AG04449 (cell line): ENCODE data around the gene GSTM2.
"Not testable (repeated sequence)": the region's sequence is repeated elsewhere in the genome, so short reads cannot be mapped to it uniquely, and the experiment has no call there.

Experiments
- CTCF ChIA-PET: fragments of 350-600 bp; formaldehyde crosslinking; extraction: SDS; loops from one replicate; lab custom pipeline; 2021; ENCODE audit warnings: antibody characterized with exemption; lab: Yijun Ruan, JAX
- POLR2A ChIA-PET: fragments of 400-600, 350-600 bp; formaldehyde crosslinking; extraction: SDS; loops from one replicate; lab custom pipeline; 2020; ENCODE audit warnings: antibody characterized with exemption, inconsistent platforms; lab: Yijun Ruan, JAX
- DNase-seq: peaks from one replicate; pipeline ENCODE4 v3.0.0-alpha.2; 2010; ENCODE audit warnings: low read depth, low spot score
- H3K4me3 ChIP-seq: 2 replicates; pipeline ENCODE4 v1.5.1; 2011; ENCODE audit warnings: low read depth, mild to moderate bottlenecking, control low read depth, low read length
- CTCF ChIP-seq: IDR thresholded peaks from one replicate; pipeline ENCODE4 v1.5.1; 2011; ENCODE audit warnings: mild to moderate bottlenecking, moderate library complexity, low read length, control low read depth, inconsistent platforms; ENCODE audit not compliant: insufficient read depth; ENCODE audit errors: missing control alignments

The GSTM2 gene

DNA sequence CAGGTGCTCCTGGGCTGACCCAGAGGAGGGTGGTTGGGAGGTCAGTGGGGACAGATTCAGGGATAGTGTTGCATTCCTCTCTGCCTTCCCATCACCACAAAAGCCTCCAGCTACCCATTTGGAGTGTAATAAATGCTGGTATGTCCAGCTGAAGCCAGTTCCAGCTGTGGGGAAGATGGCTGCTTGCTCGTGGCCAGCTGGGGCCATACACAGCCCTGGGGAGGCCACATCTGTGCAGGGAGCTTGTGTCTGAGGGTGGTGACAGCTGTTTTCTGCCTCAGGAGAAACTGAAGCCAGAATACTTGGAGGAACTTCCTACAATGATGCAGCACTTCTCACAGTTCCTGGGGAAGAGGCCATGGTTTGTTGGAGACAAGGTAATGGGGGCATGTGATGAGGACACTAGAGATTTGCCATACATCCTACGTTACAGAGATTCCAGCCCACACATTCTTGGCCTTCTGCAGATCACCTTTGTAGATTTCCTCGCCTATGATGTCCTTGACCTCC is 9.3 kb upstream of the GSTM2 start:
- H3K4me3 ChIP-seq: no peak overlapping the region
- no peak for DNase-seq
- CTCF ChIA-PET: interaction anchor here (11.7 to 16.1 kb wide), 2 partner anchors 20 to 114 kb away, joined by 228 to 344 read pairs; no protein-coding TSS in a partner anchor
- TF ChIP-seq CTCF: no peak
- POLR2A ChIA-PET: interaction anchor here (0.7 kb wide), 1 partner anchor 21 kb away, joined by 3 read pairs; no protein-coding TSS in a partner anchor

DNA sequence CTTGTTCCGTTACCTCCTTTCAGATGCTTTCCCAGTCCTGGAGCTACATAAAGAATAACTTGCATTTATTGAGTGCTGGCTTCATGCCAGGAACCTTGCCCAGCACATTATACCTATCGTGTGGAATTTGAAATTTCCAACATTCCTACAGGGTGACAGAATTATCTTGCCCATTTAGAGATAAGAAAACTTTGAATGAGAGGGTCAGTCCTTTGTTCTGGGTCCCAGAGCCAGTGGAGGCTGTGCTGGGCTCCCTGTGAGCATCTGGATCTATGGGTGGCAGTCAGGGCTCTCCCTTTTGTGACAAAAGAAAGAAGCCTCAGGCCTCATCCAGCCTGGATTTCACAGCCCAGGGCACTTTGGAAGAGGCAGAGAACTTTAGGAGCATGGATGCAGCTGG is 8.7 kb upstream of the GSTM2 start:
- no peak for DNase-seq
- H3K4me3 ChIP-seq: no peak overlapping the region
- CTCF ChIA-PET: interaction anchor here (0.8 to 16.1 kb wide), 4 partner anchors 16 to 114 kb away, joined by 3 to 344 read pairs (median 128); no protein-coding TSS in a partner anchor
- TF ChIP-seq CTCF: no peak
- POLR2A ChIA-PET: no interaction called here

GRCh38 chr1:109659997-109660690 is 7.7 kb upstream of the GSTM2 start:
- no peak for TF ChIP-seq CTCF
- ChIA-PET CTCF (interaction anchor here (0.8 to 16.1 kb wide), 5 partner anchors 10 to 324 kb away, joined by 3 to 228 read pairs (median 5); partner anchors contain the start of gene AHCYL1), POLR2A (no interaction called here)
- no peak for DNase-seq
- H3K4me3 ChIP-seq: no peak overlapping the region

DNA sequence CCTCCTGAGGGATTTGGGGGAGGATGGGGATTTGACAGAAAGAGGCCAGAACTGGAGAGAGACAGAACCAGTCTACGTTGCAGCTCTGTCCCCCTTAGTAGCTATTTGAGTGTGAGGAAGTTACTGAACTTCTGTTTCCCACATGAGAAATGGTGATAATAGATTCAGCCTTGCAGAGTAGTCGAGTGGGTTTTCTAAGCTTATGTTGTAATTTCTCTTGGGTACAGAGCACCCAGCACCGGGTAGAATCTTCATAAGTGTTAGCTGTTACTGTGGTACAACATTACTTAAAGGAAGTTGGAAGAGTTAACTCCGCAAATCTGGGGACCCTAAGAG is 7.2 kb upstream of the GSTM2 start:
- H3K4me3 ChIP-seq, DNase-seq, POLR2A ChIA-PET: not testable (repeated sequence)
- CTCF ChIA-PET: interaction anchor here (1.1 to 16.1 kb wide), 4 partner anchors 10 to 324 kb away, joined by 4 to 228 read pairs (median 16); partner anchors contain the start of gene AHCYL1

DNA sequence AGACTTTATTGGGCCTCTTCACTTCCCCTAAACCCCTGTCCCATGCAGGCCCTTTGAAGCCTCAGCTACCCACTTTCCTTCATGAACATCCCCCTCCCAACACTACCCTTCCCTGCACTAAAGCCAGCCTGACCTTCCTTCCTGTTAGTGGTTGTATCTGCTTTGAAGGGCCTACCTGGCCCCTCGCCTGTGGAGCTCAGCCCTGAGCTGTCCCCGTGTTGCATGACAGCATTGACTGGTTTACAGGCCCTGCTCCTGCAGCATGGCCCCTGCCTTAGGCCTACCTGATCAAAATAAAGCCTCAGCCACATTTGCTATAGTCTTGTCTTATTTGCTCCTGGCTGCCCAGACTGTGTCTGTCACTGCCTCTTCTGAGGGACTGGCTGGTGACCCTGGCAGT is 6.5 kb upstream of the GSTM2 start:
- CTCF ChIA-PET: interaction anchor here (0.7 to 16.1 kb wide), 7 partner anchors 9 to 323 kb away, joined by 3 to 228 read pairs (median 4); partner anchors contain the start of gene AHCYL1
- H3K4me3 ChIP-seq: no peak overlapping the region
- no peak for DNase-seq
- TF ChIP-seq CTCF: no peak
- POLR2A ChIA-PET: interaction anchor here (0.6 kb wide), 1 partner anchor 136 kb away, joined by 4 read pairs; no protein-coding TSS in a partner anchor

DNA sequence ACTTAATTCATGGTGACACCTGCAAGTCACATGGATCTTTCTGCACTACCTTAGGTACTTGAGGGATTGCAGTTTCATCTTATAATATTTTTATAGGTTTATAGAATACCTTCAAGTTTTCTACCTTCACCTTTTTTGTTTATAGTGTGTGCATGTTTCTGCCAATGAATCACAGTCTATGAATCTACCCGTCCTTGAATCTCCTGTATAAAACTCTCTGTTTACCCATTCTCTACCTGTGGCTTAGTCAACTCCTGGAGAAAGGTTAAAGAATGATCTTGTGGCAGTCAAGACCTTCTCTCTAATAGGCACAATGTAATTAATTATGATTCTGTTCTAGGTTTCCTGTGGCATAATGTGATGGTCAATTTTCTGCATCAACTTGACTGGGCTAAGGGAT is 3.2 kb upstream of the GSTM2 start:
- no peak overlapping the region for H3K4me3 ChIP-seq
- DNase-seq: no peak
- TF ChIP-seq CTCF: no peak
- POLR2A ChIA-PET: no interaction called here
- CTCF ChIA-PET: no interaction called here
